PC-9 (cell line): ENCODE data around the gene KCNIP1. TPM values are rescaled to one million over a fixed set of nuclear protein-coding genes. Genes with fewer than 3 reads are reported as not detected.

Experiments
- BruUV-seq: library from RNA; stranded (reverse); fragments of 400-500 nt; replicated peaks from 2 replicates; lab custom pipeline; 2021; lab: Mats Ljungman, UMichigan
- CTCF ChIA-PET: fragments of 300-600 bp; sonication (Branson Sonifier 250); formaldehyde crosslinking; loops from one replicate; lab custom pipeline; 2022; ENCODE audit warnings: antibody characterized with exemption; lab: Charles Lee
- POLR2A ChIA-PET: fragments of 300-600 bp; sonication (Branson Sonifier 250); formaldehyde crosslinking; loops from one replicate; lab custom pipeline; 2022; ENCODE audit warnings: antibody characterized with exemption; ENCODE audit not compliant: unreplicated experiment; lab: Charles Lee
- DNase-seq, 2 experiments: peaks; one replicate each; pipeline versions ENCODE4 v3.0.0 to v3.0.0-alpha.2; 2015 to 2022; ENCODE audit warnings: mixed read lengths in 1 of 2
- H2AFZ ChIP-seq: fragments of 200-600 bp; sonication (generic); 2 replicates; pipeline ENCODE4 v1.8.1; 2017; ENCODE audit warnings: antibody characterized with exemption
- H3F3A ChIP-seq: fragments of 200-600 bp; sonication (generic); 2 replicates; pipeline ENCODE4 v1.8.1; 2017; ENCODE audit warnings: antibody characterized with exemption, mild to moderate bottlenecking, low read depth; ENCODE audit not compliant: insufficient read depth
- H3K27ac ChIP-seq: fragments of 200-600 bp; sonication (generic); 2 replicates; pipeline ENCODE4 v1.6.1; 2016; ENCODE audit warnings: mixed run types
- H3K27me3 ChIP-seq: fragments of 200-600 bp; sonication (generic); 2 replicates; pipeline ENCODE4 v1.6.1; 2016; ENCODE audit warnings: low read depth, mixed run types; ENCODE audit not compliant: insufficient read depth
- H3K36me3 ChIP-seq: fragments of 200-600 bp; sonication (generic); 2 replicates; pipeline ENCODE4 v1.6.1; 2016; ENCODE audit warnings: low read depth, mixed run types
- H3K4me1 ChIP-seq: fragments of 200-600 bp; sonication (generic); replicated peaks from 2 replicates; pipeline ENCODE4 v1.6.1; 2016; ENCODE audit warnings: mixed run types; ENCODE audit not compliant: insufficient read depth
- H3K4me2 ChIP-seq: fragments of 200-600 bp; sonication (generic); 2 replicates; pipeline ENCODE4 v1.6.1; 2017; ENCODE audit warnings: mixed run types
- H3K4me3 ChIP-seq: fragments of 200-600 bp; sonication (generic); 2 replicates; pipeline ENCODE4 v1.6.1; 2016; ENCODE audit warnings: mixed run types
- H3K79me2 ChIP-seq: fragments of 200-600 bp; sonication (generic); 2 replicates; pipeline ENCODE4 v1.6.1; 2017; ENCODE audit warnings: low read depth, mixed run types
- H3K9me2 ChIP-seq: fragments of 200-600 bp; sonication (generic); 2 replicates; pipeline ENCODE4 v1.8.1; 2017; ENCODE audit warnings: mild to moderate bottlenecking; ENCODE audit not compliant: insufficient read depth
- H3K9me3 ChIP-seq: fragments of 200-600 bp; sonication (generic); 2 replicates; pipeline ENCODE4 v1.8.1; 2016; ENCODE audit warnings: low read depth; ENCODE audit not compliant: insufficient read depth
- H4K20me1 ChIP-seq: fragments of 200-600 bp; sonication (generic); 2 replicates; pipeline ENCODE4 v1.8.1; 2017; ENCODE audit not compliant: insufficient read depth
- CTCF ChIP-seq: fragments of 200-600 bp; sonication (generic); conservative IDR thresholded peaks from 2 replicates; pipeline ENCODE4 v1.6.1; 2017; ENCODE audit warnings: mixed run types, antibody characterized with exemption, mild to moderate bottlenecking, moderate library complexity
- EZH2 ChIP-seq: fragments of 200-600 bp; sonication (generic); IDR thresholded peaks from 2 replicates; pipeline ENCODE4 v1.8.0; 2017; ENCODE audit warnings: antibody characterized with exemption, low read depth
- intact Hi-C: fragments of 100-400 bp; cut with micrococcal nuclease; formaldehyde crosslinking; loops from one replicate; pipeline ENCODE4 v1.10.0; 2022; ENCODE audit not compliant: unreplicated experiment
- total RNA-seq: library from RNA; stranded (reverse); gene quantifications from 2 replicates; pipeline ENCODE4 v1.2.3, GENCODE V29; 2021

KCNIP1 gene
- total RNA-seq, 1 experiment from 2014 or later, result not detected

- no peaks in the 10 kb centered on the region for H3K36me3 ChIP-seq
- CTCF ChIA-PET, result no interaction called here
- POLR2A ChIA-PET, result no interaction called here
- BruUV-seq, result no TSS peak
- no peaks in the 10 kb centered on the region for H3K4me1 ChIP-seq
- no peak overlapping the region for H3K4me2 ChIP-seq
- H2AFZ ChIP-seq, result no peak overlapping the region
- no peaks in the 10 kb centered on the region for H3K9me2 ChIP-seq
- H3K79me2 ChIP-seq, result no peaks in the 10 kb centered on the region
- DNase-seq, result no peak
- no peaks in the 10 kb centered on the region for H4K20me1 ChIP-seq
- H3F3A ChIP-seq, result no peaks in the 10 kb centered on the region
- TF ChIP-seq CTCF (no peak), EZH2 (no peak)
- H3K27ac ChIP-seq, result no peak overlapping the region
- H3K4me3 ChIP-seq, result no peak overlapping the region
- intact Hi-C loops, result no loop called here
- peaks cover 3% of the 10 kb centered on the region; the same call in 1 of the 2 replicates for H3K27me3 ChIP-seq
- no peaks in the 10 kb centered on the region for H3K9me3 ChIP-seq
Observed at GRCh38 chr5:170565072-170565471, 61.3 kb downstream of the KCNIP1 start.

GRCh38 chr5:170569101-170569500 is 65.3 kb downstream of the KCNIP1 start:
- H2AFZ ChIP-seq, result no peak overlapping the region
- CTCF ChIA-PET, result interaction anchor here (0.6 kb wide), 1 partner anchor 643 kb away, joined by 3 read pairs; no protein-coding TSS in a partner anchor
- TF ChIP-seq CTCF (no peak), EZH2 (no peak)
- H3F3A ChIP-seq, result peaks cover 26% of the 10 kb centered on the region
- no peaks in the 10 kb centered on the region for H3K9me2 ChIP-seq
- H3K27me3 ChIP-seq, result no peaks in the 10 kb centered on the region
- H3K36me3 ChIP-seq, result no peaks in the 10 kb centered on the region
- no TSS peak for BruUV-seq
- no peak for DNase-seq
- no peaks in the 10 kb centered on the region for H4K20me1 ChIP-seq
- H3K4me1 ChIP-seq, result peaks cover 32% of the 10 kb centered on the region
- no peak overlapping the region for H3K27ac ChIP-seq
- H3K79me2 ChIP-seq, result no peaks in the 10 kb centered on the region
- POLR2A ChIA-PET, result interaction anchor here (0.7 kb wide), 1 partner anchor 15 kb away, joined by 8 read pairs; no protein-coding TSS in a partner anchor
- H3K4me3 ChIP-seq, result no peak overlapping the region
- no peaks in the 10 kb centered on the region for H3K9me3 ChIP-seq
- intact Hi-C loops, result no loop called here
- H3K4me2 ChIP-seq, result no peak overlapping the region

GRCh38 chr5:170570476-170570875 is 66.7 kb downstream of the KCNIP1 start:
- Histone ChIP-seq H3K27ac (no peak overlapping the region), H3K4me3 (no peak overlapping the region), H3K4me2 (peak overlapping the region; percentile 73), H3K36me3 (no peaks in the 10 kb centered on the region), H3K9me2 (no peaks in the 10 kb centered on the region), H3K79me2 (no peaks in the 10 kb centered on the region), H3K27me3 (no peaks in the 10 kb centered on the region), H3F3A (peaks cover 26% of the 10 kb centered on the region), H3K4me1 (peaks cover 32% of the 10 kb centered on the region), H3K9me3 (no peaks in the 10 kb centered on the region), H2AFZ (no peak overlapping the region), H4K20me1 (no peaks in the 10 kb centered on the region)
- no peak for DNase-seq
- ChIA-PET POLR2A (no interaction called here), CTCF (no interaction called here)
- intact Hi-C loops, result no loop called here
- BruUV-seq, result no TSS peak
- TF ChIP-seq EZH2 (no peak), CTCF (no peak)
